Smooth muscle cell (in vitro differentiated cells): Measurements from ENCODE around the gene POU2AF1. TPM values are rescaled to one million over a fixed set of nuclear protein-coding genes. Genes with fewer than 3 reads are reported as not detected.

Experiments used
- DNase-seq: peaks from one replicate; lab custom pipeline; 2025; ENCODE audit not compliant: unreplicated experiment; lab: John Stamatoyannopoulos, UW
- H2AFZ ChIP-seq: fragments of 200-600 bp; sonication (generic); 2 replicates; pipeline ENCODE4 v1.6.0; 2016; ENCODE audit warnings: antibody characterized with exemption, low read depth, mild to moderate bottlenecking
- H3F3A ChIP-seq: fragments of 200-600 bp; sonication (generic); 2 replicates; pipeline ENCODE4 v1.6.0; 2017; ENCODE audit warnings: antibody characterized with exemption, low read depth
- H3K27ac ChIP-seq: fragments of 200-600 bp; sonication (generic); 2 replicates; pipeline ENCODE4 v1.5.1; 2016; ENCODE audit warnings: low read depth, mild to moderate bottlenecking
- H3K27me3 ChIP-seq: fragments of 200-600 bp; sonication (generic); 2 replicates; pipeline ENCODE4 v1.6.1; 2016; ENCODE audit warnings: low read depth, mild to moderate bottlenecking
- H3K36me3 ChIP-seq: fragments of 200-600 bp; sonication (generic); 2 replicates; pipeline ENCODE4 v1.5.1; 2016; ENCODE audit warnings: low read depth
- H3K4me1 ChIP-seq: fragments of 200-600 bp; sonication (generic); 2 replicates; pipeline ENCODE4 v1.5.1; 2016; ENCODE audit warnings: low read depth
- H3K4me2 ChIP-seq: fragments of 200-600 bp; sonication (generic); 2 replicates; pipeline ENCODE4 v1.6.0; 2016; ENCODE audit warnings: mild to moderate bottlenecking
- H3K4me3 ChIP-seq: fragments of 200-600 bp; sonication (generic); 2 replicates; pipeline ENCODE4 v1.5.1; 2016; ENCODE audit warnings: mild to moderate bottlenecking
- H3K79me2 ChIP-seq: fragments of 200-600 bp; sonication (generic); 2 replicates; pipeline ENCODE4 v1.6.0; 2016; ENCODE audit warnings: low read depth, mild to moderate bottlenecking
- H3K9ac ChIP-seq: fragments of 200-600 bp; sonication (generic); 2 replicates; pipeline ENCODE4 v1.6.0; 2016; ENCODE audit warnings: low read depth
- H3K9me3 ChIP-seq: fragments of 200-600 bp; sonication (generic); replicated peaks from 2 replicates; pipeline ENCODE4 v1.5.1; 2016; ENCODE audit warnings: low read depth
- H4K20me1 ChIP-seq: fragments of 200-600 bp; sonication (generic); 2 replicates; pipeline ENCODE4 v1.6.0; 2016; ENCODE audit warnings: low read depth
- WGBS: methylation state at CpG from one replicate; pipeline ENCODE4 v1.1.7; 2016; ENCODE audit warnings: low lambda C conversion rate; 5-methylcytosine and 5-hydroxymethylcytosine counted together
- polyA plus RNA-seq: library from polyadenylated mRNA; unstranded; fragments of >200 nt; fragmentation: Nextera tagmentation; extraction: Ambion mirVana; gene quantifications from 2 replicates; pipeline ENCODE4 v1.2.1, GENCODE V29; 2016
- total RNA-seq: library from RNA; depleted of rRNA; stranded (reverse); fragments of >200 nt; gene quantifications from 2 replicates; pipeline ENCODE4 v1.2.3, GENCODE V29; 2014
- TF ChIP-seq, protein P1 (sequence below): fragments of 200-600 bp; sonication (generic); IDR thresholded peaks from 2 replicates; pipeline ENCODE4 v1.5.1; 2017; ENCODE audit warnings: borderline replicate concordance, mild to moderate bottlenecking, antibody characterized with exemption; ENCODE audit not compliant: insufficient read depth, poor library complexity, severe bottlenecking

The POU2AF1 gene
- total and polyA plus RNA-seq, 2 experiments from 2014 or later = not detected

DNA sequence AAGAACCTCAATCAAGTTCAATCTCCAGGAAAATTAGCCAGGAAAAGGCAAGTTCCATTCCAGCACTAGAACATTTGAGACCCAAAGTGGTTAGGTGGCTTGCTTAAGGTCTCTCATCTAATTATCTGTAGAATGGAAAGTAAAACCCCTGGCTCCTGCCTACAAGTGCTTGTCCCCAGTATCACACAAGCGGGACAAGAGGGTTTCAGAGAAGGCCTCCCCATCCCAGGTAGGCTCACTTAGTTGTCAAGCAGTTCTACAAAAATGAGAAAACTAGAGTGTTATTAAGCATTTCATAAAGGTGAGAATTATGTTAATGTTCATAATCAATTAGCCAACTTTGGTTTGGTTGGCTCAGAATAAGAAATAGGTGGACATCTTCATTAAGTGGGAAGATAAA, 5.5 kb downstream of the POU2AF1 start:
- no peak overlapping the region for H3K4me3 ChIP-seq
- TF ChIP-seq, protein P1, sequence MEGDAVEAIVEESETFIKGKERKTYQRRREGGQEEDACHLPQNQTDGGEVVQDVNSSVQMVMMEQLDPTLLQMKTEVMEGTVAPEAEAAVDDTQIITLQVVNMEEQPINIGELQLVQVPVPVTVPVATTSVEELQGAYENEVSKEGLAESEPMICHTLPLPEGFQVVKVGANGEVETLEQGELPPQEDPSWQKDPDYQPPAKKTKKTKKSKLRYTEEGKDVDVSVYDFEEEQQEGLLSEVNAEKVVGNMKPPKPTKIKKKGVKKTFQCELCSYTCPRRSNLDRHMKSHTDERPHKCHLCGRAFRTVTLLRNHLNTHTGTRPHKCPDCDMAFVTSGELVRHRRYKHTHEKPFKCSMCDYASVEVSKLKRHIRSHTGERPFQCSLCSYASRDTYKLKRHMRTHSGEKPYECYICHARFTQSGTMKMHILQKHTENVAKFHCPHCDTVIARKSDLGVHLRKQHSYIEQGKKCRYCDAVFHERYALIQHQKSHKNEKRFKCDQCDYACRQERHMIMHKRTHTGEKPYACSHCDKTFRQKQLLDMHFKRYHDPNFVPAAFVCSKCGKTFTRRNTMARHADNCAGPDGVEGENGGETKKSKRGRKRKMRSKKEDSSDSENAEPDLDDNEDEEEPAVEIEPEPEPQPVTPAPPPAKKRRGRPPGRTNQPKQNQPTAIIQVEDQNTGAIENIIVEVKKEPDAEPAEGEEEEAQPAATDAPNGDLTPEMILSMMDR = no peak
- no peaks in the 10 kb centered on the region for H3K27me3 ChIP-seq
- no peak overlapping the region for H3K4me2 ChIP-seq
- H3K9me3 ChIP-seq = no peaks in the 10 kb centered on the region
- H3K36me3 ChIP-seq = no peaks in the 10 kb centered on the region
- H3K9ac ChIP-seq = no peak overlapping the region
- WGBS = 97% methylated on average over 1 of the region's 1 CpG
- H3K4me1 ChIP-seq = no peaks in the 10 kb centered on the region
- no peak for DNase-seq
- no peaks in the 10 kb centered on the region for H4K20me1 ChIP-seq
- no peaks in the 10 kb centered on the region for H3F3A ChIP-seq
- no peaks in the 10 kb centered on the region for H3K79me2 ChIP-seq
- no peak overlapping the region for H3K27ac ChIP-seq
- H2AFZ ChIP-seq = no peak overlapping the region

DNA sequence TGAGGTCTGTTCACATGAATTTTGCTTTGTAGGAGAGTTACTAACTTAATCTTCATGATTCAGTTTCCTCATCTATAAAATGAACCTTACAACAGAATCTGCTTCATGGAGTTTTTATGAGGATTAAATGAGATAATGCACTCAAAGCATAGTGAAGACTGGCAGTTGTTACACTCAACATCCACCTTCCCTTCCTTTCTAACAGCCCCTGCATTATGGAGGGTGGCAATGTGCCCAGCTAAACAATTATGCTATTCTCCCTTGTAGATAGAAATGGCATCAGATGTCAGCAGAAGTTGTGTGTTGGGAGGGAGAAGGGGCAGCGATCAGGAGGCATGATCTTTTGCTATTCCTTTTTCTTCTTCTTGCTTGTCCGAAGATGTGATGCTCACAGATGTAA, 6.5 kb downstream of the POU2AF1 start:
- Histone ChIP-seq H3K79me2 (no peaks in the 10 kb centered on the region), H3K4me1 (no peaks in the 10 kb centered on the region), H3K27ac (no peak overlapping the region), H4K20me1 (no peaks in the 10 kb centered on the region), H3K27me3 (no peaks in the 10 kb centered on the region), H2AFZ (no peak overlapping the region), H3K4me3 (no peak overlapping the region), H3K9me3 (no peaks in the 10 kb centered on the region), H3F3A (no peaks in the 10 kb centered on the region), H3K4me2 (no peak overlapping the region), H3K9ac (no peak overlapping the region), H3K36me3 (no peaks in the 10 kb centered on the region)
- no peak for DNase-seq
- TF ChIP-seq, protein P1 = no peak
- WGBS = 78% methylated on average over 2 of the region's 2 CpGs

DNA sequence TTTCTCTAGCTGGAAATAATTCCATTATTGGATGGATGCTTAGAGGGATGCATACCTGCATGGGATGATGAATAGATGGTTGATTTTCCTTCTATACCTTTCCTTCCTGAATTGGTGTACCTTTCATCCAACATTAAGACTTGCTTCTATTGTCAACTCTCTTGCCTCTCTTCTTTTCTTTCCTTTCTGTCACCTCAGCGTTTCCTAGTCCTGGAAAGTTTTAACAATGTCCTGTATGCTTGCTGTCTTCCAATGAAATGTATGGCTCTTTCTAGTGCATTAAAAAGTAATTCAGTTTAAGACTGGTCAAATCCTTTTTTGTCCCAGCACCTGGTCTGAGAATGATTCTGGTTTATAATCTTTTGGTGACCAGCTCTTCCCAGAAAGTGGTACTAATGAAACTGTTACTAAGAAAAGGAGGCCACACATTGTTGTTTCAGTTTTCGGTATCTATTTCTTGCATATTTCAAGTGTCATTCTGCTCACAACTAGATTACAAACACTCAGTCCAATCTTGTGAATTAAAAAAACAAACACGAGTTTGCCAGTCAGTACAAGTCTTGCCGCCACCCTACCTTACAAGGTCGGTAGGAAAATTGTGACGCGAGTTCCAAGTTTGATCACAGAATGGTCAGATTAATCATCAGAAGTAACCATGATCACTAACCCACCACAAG, 8.0 kb downstream of the POU2AF1 start:
- Histone ChIP-seq H3K27me3 (no peaks in the 10 kb centered on the region), H3K27ac (no peak overlapping the region), H3F3A (no peaks in the 10 kb centered on the region), H2AFZ (no peak overlapping the region), H3K9ac (no peak overlapping the region), H3K4me3 (no peak overlapping the region), H3K36me3 (no peaks in the 10 kb centered on the region), H3K9me3 (no peaks in the 10 kb centered on the region), H4K20me1 (no peaks in the 10 kb centered on the region), H3K4me2 (no peak overlapping the region), H3K79me2 (no peaks in the 10 kb centered on the region), H3K4me1 (no peaks in the 10 kb centered on the region)
- no peak for DNase-seq
- 80% methylated on average over 7 of the region's 7 CpGs for WGBS
- TF ChIP-seq, protein P1 = no peak
